T-cell (primary cell): Measurements from ENCODE around the gene FLT4. TPM values are rescaled to one million over a fixed set of nuclear protein-coding genes. Genes with fewer than 3 reads are reported as not detected.
A peak's percentile ranks its signal among the peaks of the same experiment; 100 is the strongest.

Experiments
- ATAC-seq, 4 experiments: fragments of 200-7000 bp in 3 of 4; fragments of 150-1000 bp in 1 of 4; cut with Tn5 transposase; replicated peaks in 1 of 4; 1 replicate in 3 of 4; 2 replicates in 1 of 4; pipeline ENCODE4 v1.10.0; 2021; ENCODE audit warnings: moderate library complexity in 3 of 4, mild to moderate bottlenecking in 2 of 4, moderate number of reproducible peaks in 1 of 4
- CTCF ChIA-PET, 2 donors: fragments of 300-600 bp; sonication (Branson Sonifier 250); formaldehyde crosslinking; loops; one replicate each; lab custom pipeline; 2022; ENCODE audit warnings: antibody characterized with exemption in 2 of 2; lab: Charles Lee
- POLR2A ChIA-PET, 2 donors: fragments of 300-600 bp; sonication (Branson Sonifier 250); formaldehyde crosslinking; loops; one replicate each; lab custom pipeline; 2022; ENCODE audit warnings: antibody characterized with exemption in 2 of 2; lab: Charles Lee
- DNase-seq, 35 experiments: peaks; one replicate each; pipeline versions ENCODE4 v3.0.0 to v3.0.0-alpha.2; 2013 to 2023
- H3K27ac ChIP-seq: one replicate; pipeline ENCODE4 v1.5.1; 2013; ENCODE audit warnings: low read length
- H3K27me3 ChIP-seq, 2 experiments: replicated peaks in 1 of 2; 1 replicate in 1 of 2; 2 replicates in 1 of 2; pipeline versions ENCODE4 v1.6.1 to v1.7.0; 2013; ENCODE audit warnings: low read length in 1 of 2, mixed read lengths in 1 of 2; ENCODE audit not compliant: control insufficient read depth in 2 of 2, insufficient read depth in 2 of 2; ENCODE audit errors: extremely low read depth in 1 of 2
- H3K36me3 ChIP-seq, 2 donors: 1 replicate in 1 of 2; 2 replicates in 1 of 2; pipeline versions ENCODE4 v1.6.1 to v1.7.0; 2013; ENCODE audit warnings: low read length in 1 of 2; ENCODE audit not compliant: control insufficient read depth in 2 of 2, insufficient read depth in 1 of 2; ENCODE audit errors: extremely low read depth in 1 of 2
- H3K4me1 ChIP-seq, 2 experiments: 1 replicate in 1 of 2; 2 replicates in 1 of 2; pipeline versions ENCODE4 v1.6.1 to v1.7.0; 2013; ENCODE audit warnings: low read length in 2 of 2, mixed read lengths in 1 of 2; ENCODE audit not compliant: insufficient read depth in 2 of 2, control insufficient read depth in 1 of 2; ENCODE audit errors: extremely low read depth in 1 of 2
- H3K4me3 ChIP-seq, 2 donors: 1 replicate in 1 of 2; 2 replicates in 1 of 2; pipeline versions ENCODE4 v1.5.1 to v1.7.0; 2013; ENCODE audit warnings: mild to moderate bottlenecking in 2 of 2, low read length in 1 of 2, moderate library complexity in 1 of 2; ENCODE audit not compliant: control insufficient read depth in 1 of 2; ENCODE audit errors: extremely low read depth in 1 of 2
- H3K9me3 ChIP-seq: 2 replicates; pipeline ENCODE4 v1.7.0; 2013
- H3K27ac Mint-ChIP-seq, 2 donors: one replicate each; pipeline ENCODE4 v1.8.0; 2020 to 2021; ENCODE audit warnings: mild to moderate bottlenecking in 2 of 2, mixed read lengths in 2 of 2
- H3K27me3 Mint-ChIP-seq, 2 donors: one replicate each; pipeline ENCODE4 v1.8.0; 2021 to 2022; ENCODE audit warnings: mixed read lengths in 2 of 2
- H3K36me3 Mint-ChIP-seq: one replicate; pipeline ENCODE4 v1.8.0; 2021; ENCODE audit warnings: mixed read lengths
- H3K4me1 Mint-ChIP-seq, 3 donors: one replicate each; pipeline ENCODE4 v1.8.0; 2020 to 2022; ENCODE audit warnings: mixed read lengths in 3 of 3, mild to moderate bottlenecking in 1 of 3
- H3K4me3 Mint-ChIP-seq, 3 donors: one replicate each; pipeline ENCODE4 v1.8.0; 2020 to 2022; ENCODE audit warnings: mild to moderate bottlenecking in 3 of 3, mixed read lengths in 3 of 3, moderate library complexity in 3 of 3
- H3K9me3 Mint-ChIP-seq, 3 donors: one replicate each; pipeline ENCODE4 v1.8.0; 2020 to 2022; ENCODE audit warnings: mixed read lengths in 3 of 3
- WGBS: methylation state at CpG from one replicate; pipeline ENCODE4 v1.1.5; 2013; ENCODE audit warnings: missing lambda C conversion rate; ENCODE audit not compliant: insufficient coverage; 5-methylcytosine and 5-hydroxymethylcytosine counted together
- total RNA-seq, 35 experiments: library from RNA in 6 of 35; stranded (reverse) in 6 of 35; fragments of 120-200 nt in 1 of 35; gene quantifications; one replicate each; pipeline versions ENCODE4 v1.2.1 to v1.2.4 and lab custom pipeline; 2013 to 2026

FLT4 gene
- total RNA-seq, result 10 to 100 TPM in 1 of 5 donors, 1 to 10 TPM in 4; 5.0 to 11.6 (median 8.6) TPM
- total RNA-seq (2013), result 6.9 TPM
- 1.6 to 35.7 (median 10.0) reads per million in 29 experiments for total RNA-seq (lab: John Stamatoyannopoulos, UW)

GRCh38 chr5:180649297-180650039 lies at the start of gene FLT4:
Gene FLT4 (minus strand): TSS chr5:180649600. CDS start chr5:180649545, 55 bp downstream.
- H3K9me3 ChIP-seq, result no peaks in the 10 kb centered on the region
- peak within 1 kb of the TSS in 1 of 2 donors; percentile 52 for H3K27ac Mint-ChIP-seq
- no peaks in the 10 kb centered on the region for H3K36me3 Mint-ChIP-seq

GRCh38 chr5:180699042-180699441 lies 49.6 kb upstream of the FLT4 start:
- no peaks in the 10 kb centered on the region for H3K27me3 ChIP-seq
- H3K4me3 ChIP-seq, result no peak overlapping the region
- H3K27me3 Mint-ChIP-seq, result peaks cover 0 to 2% of the 10 kb centered on the region in 2 donors
- H3K27ac Mint-ChIP-seq, result no peak overlapping the region
- no peak for ATAC-seq
- POLR2A ChIA-PET, result no interaction called here
- no peak overlapping the region for H3K27ac ChIP-seq
- H3K4me1 Mint-ChIP-seq, result peaks cover 0 to 7% (median 0%) of the 10 kb centered on the region in 3 donors
- no peaks in the 10 kb centered on the region for H3K36me3 ChIP-seq
- DNase-seq, result no peak
- no peaks in the 10 kb centered on the region for H3K4me1 ChIP-seq
- WGBS, result no CpG with 5 or more reads among the region's 1 CpG
- H3K36me3 Mint-ChIP-seq, result peaks cover 3% of the 10 kb centered on the region
- peaks cover 0 to 14% (median 3%) of the 10 kb centered on the region in 3 donors for H3K9me3 Mint-ChIP-seq
- no peak overlapping the region for H3K4me3 Mint-ChIP-seq
- CTCF ChIA-PET, result no interaction called here
- H3K9me3 ChIP-seq, result no peaks in the 10 kb centered on the region

More at GRCh38 chr5:180649297-180650039, at the start of gene FLT4:
- CTCF ChIA-PET, result interaction anchor here (0.6 to 0.7 kb wide), 4 partner anchors 32 to 637 kb away, joined by 3 to 7 read pairs (median 6); no protein-coding TSS in a partner anchor
- Histone ChIP-seq H3K4me3 (peak within 1 kb of the TSS; percentile 55 to 78), H3K4me1 (peaks cover 0 to 11% of the 10 kb centered on the region in 2 experiments), H3K36me3 (no peaks in the 10 kb centered on the region), H3K27me3 (peaks cover 8 to 55% of the 10 kb centered on the region in 2 experiments), H3K27ac (no peak within 1 kb of the TSS)
- Mint-ChIP-seq H3K27me3 (peaks cover 32 to 58% of the 10 kb centered on the region in 2 donors), H3K4me3 (peak within 1 kb of the TSS; percentile 82 to 87 (median 82)), H3K9me3 (no peaks in the 10 kb centered on the region), H3K4me1 (peaks cover 17 to 21% (median 21%) of the 10 kb centered on the region in 3 donors)
- peak in 2 of 35 experiments; percentile 13 to 23 for DNase-seq
- 2% methylated on average over 68 of the region's 89 CpGs for WGBS
- ATAC-seq, result peak; percentile 29 to 58 (median 50)
- POLR2A ChIA-PET, result no interaction called here

DNA sequence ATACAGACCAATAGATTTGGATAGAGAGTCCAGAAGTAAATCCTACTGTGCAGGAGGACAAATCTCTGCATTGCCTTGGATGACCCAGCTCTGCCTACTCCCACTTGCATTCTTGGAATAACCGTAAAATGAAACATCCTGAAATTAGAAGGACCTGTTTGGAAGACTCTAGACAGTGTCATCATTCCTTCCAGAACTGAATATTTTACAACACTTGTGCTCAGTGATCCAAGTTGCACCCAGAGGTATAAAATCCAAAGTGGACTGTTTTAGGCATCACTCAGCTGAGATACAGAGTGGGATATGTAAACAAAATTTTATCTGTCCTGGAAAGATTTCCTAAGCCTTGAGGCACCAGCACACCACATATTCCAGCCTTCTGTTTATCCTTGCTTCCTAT lies 46.7 kb upstream of the FLT4 start:
- no peaks in the 10 kb centered on the region for H3K9me3 ChIP-seq
- peaks cover 20 to 30% (median 23%) of the 10 kb centered on the region in 3 donors for H3K4me1 Mint-ChIP-seq
- peaks cover 0 to 9% (median 3%) of the 10 kb centered on the region in 3 donors for H3K9me3 Mint-ChIP-seq
- H3K36me3 Mint-ChIP-seq, result peaks cover 7% of the 10 kb centered on the region
- DNase-seq, result no peak
- H3K27ac ChIP-seq, result no peak overlapping the region
- H3K4me3 Mint-ChIP-seq, result no peak overlapping the region
- H3K27me3 ChIP-seq, result peaks cover 0 to 7% of the 10 kb centered on the region in 2 experiments
- no peak overlapping the region for H3K4me3 ChIP-seq
- 100% methylated on average over 1 of the region's 1 CpG for WGBS
- H3K36me3 ChIP-seq, result no peaks in the 10 kb centered on the region
- CTCF ChIA-PET, result interaction anchor here in 1 of 2 donors (0.6 to 1.2 kb wide), 2 partner anchors 23 to 226 kb away, joined by 3 read pairs; no protein-coding TSS in a partner anchor
- POLR2A ChIA-PET, result no interaction called here
- H3K27me3 Mint-ChIP-seq, result peaks cover 0 to 9% of the 10 kb centered on the region in 2 donors
- no peak overlapping the region for H3K27ac Mint-ChIP-seq
- no peak for ATAC-seq
- peaks cover 12 to 16% of the 10 kb centered on the region in 2 experiments for H3K4me1 ChIP-seq

DNA sequence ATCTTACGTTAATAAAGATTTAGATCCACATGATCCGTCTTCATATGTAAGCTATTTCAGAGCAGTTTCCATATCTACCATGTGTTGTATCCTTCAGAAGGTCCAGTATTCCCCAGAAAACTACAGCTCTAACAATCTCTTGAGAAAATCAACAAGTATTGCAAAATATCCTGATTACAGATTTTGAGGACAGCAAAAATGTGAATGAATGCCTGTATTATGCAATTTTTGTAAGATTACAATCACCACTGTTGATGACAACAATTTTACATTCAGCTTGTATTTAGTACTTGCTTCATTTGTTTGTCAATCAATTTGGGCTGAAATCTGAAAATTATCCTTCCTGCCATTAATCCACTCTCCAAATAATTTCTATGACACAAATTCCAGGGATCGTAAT lies 43.0 kb upstream of the FLT4 start:
- Histone ChIP-seq H3K27me3 (peaks cover 0 to 7% of the 10 kb centered on the region in 2 experiments), H3K4me3 (no peak overlapping the region), H3K9me3 (no peaks in the 10 kb centered on the region), H3K27ac (no peak overlapping the region), H3K4me1 (peaks cover 36 to 44% of the 10 kb centered on the region in 2 experiments), H3K36me3 (no peaks in the 10 kb centered on the region)
- Mint-ChIP-seq H3K9me3 (no peaks in the 10 kb centered on the region), H3K4me3 (peak overlapping the region in 1 of 3 donors; percentile 24), H3K27ac (peak overlapping the region; percentile 34 to 81), H3K4me1 (peaks cover 49 to 58% (median 51%) of the 10 kb centered on the region in 3 donors), H3K36me3 (peaks cover 4% of the 10 kb centered on the region), H3K27me3 (peaks cover 0 to 9% of the 10 kb centered on the region in 2 donors)
- CTCF ChIA-PET, result interaction anchor here in 1 of 2 donors (0.8 kb wide), 1 partner anchor 9 kb away, joined by 3 read pairs; no protein-coding TSS in a partner anchor
- no peak for DNase-seq
- WGBS, result 100% methylated on average over 2 of the region's 3 CpGs
- ATAC-seq, result no peak
- POLR2A ChIA-PET, result no interaction called here

DNA sequence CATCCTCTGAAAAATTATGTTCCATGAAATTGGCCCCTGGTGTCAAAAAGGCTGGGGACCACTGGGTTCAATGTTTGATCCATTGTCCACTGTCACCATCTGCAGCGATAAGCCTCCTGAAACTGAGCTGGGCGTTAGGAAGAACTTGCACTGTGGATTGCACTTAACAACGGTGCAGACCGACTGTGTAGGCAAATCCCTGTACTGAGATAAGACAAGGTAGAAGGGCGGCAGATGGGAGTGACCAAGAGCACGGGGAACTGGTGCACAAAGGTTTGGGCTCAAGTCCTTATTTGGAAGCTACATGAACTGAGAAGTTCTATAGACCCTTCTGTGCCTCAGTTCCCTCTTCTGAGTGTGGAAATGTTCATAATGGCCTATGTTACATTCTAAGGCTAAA lies 41.6 kb upstream of the FLT4 start:
- H3K27ac Mint-ChIP-seq, result peak overlapping the region; percentile 81 to 87
- H3K9me3 Mint-ChIP-seq, result no peaks in the 10 kb centered on the region
- no peak for ATAC-seq
- H3K4me3 ChIP-seq, result no peak overlapping the region
- H3K36me3 Mint-ChIP-seq, result peaks cover 4% of the 10 kb centered on the region
- no peaks in the 10 kb centered on the region for H3K36me3 ChIP-seq
- peak overlapping the region; percentile 67 for H3K27ac ChIP-seq
- H3K4me1 ChIP-seq, result peaks cover 43 to 50% of the 10 kb centered on the region in 2 experiments
- no peaks in the 10 kb centered on the region for H3K9me3 ChIP-seq
- POLR2A ChIA-PET, result no interaction called here
- H3K27me3 Mint-ChIP-seq, result peaks cover 0 to 11% of the 10 kb centered on the region in 2 donors
- DNase-seq, result no peak
- H3K4me1 Mint-ChIP-seq, result peaks cover 58 to 68% (median 59%) of the 10 kb centered on the region in 3 donors
- CTCF ChIA-PET, result no interaction called here
- H3K4me3 Mint-ChIP-seq, result peak overlapping the region in 1 of 3 donors; percentile 14
- H3K27me3 ChIP-seq, result peaks cover 0 to 7% of the 10 kb centered on the region in 2 experiments
- WGBS, result 100% methylated on average over 2 of the region's 6 CpGs

DNA sequence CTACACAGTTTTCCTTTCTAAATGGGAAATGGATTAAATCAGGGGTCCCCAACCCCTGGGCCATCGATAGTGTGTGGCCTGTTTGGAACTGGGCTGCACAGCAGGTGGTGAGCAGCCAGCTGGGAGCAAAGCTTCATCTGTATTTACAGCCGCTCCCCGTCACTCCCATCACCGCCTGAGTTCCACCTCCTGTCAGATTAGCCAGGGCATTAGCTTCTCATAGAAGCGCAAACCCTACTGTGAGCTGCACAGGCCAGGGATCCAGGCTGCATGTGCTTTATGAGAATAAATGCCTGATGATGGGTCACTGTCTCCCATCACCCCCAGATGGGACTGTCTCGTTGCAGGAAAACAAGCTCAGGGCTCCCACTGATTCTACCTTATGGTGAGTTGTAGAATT lies 41.2 kb upstream of the FLT4 start:
- Histone ChIP-seq H3K4me1 (peaks cover 43 to 53% of the 10 kb centered on the region in 2 experiments), H3K27ac (peak overlapping the region; percentile 67), H3K9me3 (no peaks in the 10 kb centered on the region), H3K27me3 (peaks cover 0 to 7% of the 10 kb centered on the region in 2 experiments), H3K4me3 (no peak overlapping the region), H3K36me3 (no peaks in the 10 kb centered on the region)
- Mint-ChIP-seq H3K27ac (peak overlapping the region; percentile 98 to 99), H3K27me3 (peaks cover 0 to 14% of the 10 kb centered on the region in 2 donors), H3K4me3 (peak overlapping the region in 1 of 3 donors; percentile 71), H3K9me3 (no peaks in the 10 kb centered on the region), H3K4me1 (peaks cover 63 to 73% (median 64%) of the 10 kb centered on the region in 3 donors), H3K36me3 (peaks cover 4% of the 10 kb centered on the region)
- no peak for ATAC-seq
- ChIA-PET POLR2A (no interaction called here), CTCF (no interaction called here)
- 83% methylated on average over 2 of the region's 6 CpGs for WGBS
- DNase-seq, result no peak
